NOMO-1 (cell line): Measurements from ENCODE around the gene ZFYVE28.

Source experiments
- DNase-seq, 2 experiments: peaks; one replicate each; lab custom pipeline; 2025; ENCODE audit not compliant: unreplicated experiment in 2 of 2; lab: John Stamatoyannopoulos, UW

Gene ZFYVE28

DNA sequence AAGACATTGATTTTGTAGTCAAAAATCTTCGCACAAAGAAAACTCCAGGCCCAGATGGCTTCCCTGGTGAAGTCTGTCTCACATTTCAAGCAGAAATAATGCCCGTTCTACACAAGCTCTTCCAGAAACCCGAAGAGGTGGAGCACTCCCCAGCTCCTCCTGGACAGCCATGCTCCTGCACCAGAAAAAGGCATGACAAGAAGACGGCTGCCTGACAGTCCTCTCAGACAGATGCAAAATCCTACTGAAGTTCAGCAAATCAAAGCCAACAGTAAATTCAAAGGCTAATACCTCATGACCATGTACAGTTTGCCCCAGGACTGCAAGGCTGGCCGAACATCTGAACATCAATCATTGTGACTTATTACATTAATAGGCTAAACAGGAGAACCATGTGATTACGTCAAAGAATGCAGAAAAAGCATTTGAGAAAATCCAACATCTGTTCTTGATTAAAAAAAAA is 125.8 kb downstream of the ZFYVE28 start:
- DNase-seq: no peak

DNA sequence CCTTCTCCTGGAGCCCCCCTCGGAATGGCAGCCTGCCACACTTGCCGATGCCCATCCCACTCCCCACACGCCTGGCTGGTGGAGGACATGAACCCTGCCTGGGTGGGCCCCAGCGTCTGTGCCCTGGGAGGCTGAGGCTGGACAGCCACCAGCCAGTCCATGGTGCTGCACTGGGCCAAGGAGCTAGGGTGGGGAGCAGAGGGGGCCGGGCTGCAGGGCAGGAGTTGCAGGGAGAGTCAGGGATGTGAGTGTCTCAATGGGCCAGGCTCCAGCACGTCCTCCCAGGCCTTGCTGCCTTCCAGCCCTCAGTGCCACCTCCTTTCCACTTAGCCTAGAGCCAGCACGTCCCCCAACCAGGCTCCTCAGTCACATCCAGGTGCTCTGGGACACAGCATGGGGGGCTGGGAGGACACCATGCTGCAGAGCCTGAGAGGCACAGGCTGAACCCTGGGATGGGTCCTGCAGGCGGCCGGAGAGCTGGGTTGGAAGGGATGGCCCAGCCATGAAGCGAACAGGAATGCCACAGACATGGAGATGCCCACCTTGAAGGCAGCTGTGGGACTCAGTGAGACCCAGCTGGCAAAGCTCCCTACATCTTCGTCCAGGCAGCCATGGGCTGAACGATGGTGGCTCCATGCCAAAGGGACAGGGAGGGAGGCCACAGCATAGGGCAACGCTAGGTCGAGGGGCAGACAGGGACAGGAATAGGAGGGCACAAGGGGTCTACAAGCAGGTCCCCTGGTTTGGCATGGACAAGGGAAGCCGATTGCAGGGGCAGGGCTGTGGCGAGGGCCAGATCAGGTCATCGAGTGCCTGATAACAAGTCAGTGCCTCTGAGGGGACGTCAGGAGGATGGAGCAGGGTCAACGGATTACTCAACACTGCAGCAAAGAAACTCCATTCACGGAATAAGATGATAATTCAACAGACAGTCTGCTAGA is 126.5 kb downstream of the ZFYVE28 start:
- no peak for DNase-seq

DNA sequence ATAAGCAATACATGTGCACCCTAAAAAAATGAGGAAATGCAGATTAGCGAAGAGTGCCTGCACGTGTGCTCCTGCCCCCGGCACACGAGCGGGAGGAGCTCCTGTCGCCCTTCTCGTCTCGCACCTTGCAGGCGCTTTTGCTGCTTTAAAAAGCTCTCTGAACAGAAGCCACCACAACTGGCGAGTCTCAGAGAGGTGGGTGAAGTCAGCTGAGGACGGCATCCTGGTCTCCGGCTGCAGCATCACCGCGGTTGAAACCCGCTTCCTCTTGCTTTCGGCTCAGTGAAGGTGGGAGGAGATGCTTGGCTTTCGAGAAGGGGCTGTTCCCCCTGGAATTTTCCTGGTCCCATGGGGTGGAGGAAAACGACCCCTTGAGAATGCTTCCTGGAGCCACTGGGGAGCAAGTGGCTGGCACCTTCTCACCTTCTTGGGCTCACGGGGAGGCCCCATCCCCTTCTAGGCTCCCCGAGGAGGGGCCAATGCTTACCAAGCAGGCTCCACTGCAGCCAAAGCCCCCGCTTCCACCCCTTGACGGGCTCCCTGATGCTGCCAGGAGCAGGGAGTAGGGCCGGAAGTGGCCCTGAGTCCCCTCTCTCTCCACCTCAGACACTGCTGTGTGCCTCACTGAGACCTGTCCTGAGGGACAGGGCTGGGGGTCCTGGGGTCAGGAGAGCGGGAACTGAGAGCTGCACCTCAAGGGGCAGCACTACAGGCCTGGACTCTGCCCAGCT is 127.3 kb downstream of the ZFYVE28 start:
- no peak for DNase-seq

GRCh38 chr4:2290488-2290887 is 128.0 kb downstream of the ZFYVE28 start:
- DNase-seq: no peak

DNA sequence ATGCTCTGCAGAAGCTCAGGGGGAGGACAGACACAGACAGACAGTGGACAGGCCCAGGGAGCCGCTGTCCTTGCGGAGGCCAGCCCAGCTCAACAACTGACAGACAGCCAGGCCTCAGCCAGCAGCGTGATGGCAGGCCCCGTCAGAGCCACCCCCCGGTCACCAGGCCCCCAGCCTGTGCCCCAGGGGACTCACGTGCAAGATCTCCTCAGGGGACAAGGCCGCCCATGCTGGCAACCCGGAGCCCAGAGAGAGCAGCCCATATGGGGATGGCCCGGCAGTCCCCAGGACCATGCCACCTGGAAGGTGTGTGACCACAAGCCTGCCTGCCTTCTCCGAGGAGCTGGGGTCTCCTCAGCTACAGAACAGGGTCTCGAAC is 128.5 kb downstream of the ZFYVE28 start:
- DNase-seq: no peak

- no peak for DNase-seq
Observed at GRCh38 chr4:2289311-2289954, 129.0 kb downstream of the ZFYVE28 start.

DNA sequence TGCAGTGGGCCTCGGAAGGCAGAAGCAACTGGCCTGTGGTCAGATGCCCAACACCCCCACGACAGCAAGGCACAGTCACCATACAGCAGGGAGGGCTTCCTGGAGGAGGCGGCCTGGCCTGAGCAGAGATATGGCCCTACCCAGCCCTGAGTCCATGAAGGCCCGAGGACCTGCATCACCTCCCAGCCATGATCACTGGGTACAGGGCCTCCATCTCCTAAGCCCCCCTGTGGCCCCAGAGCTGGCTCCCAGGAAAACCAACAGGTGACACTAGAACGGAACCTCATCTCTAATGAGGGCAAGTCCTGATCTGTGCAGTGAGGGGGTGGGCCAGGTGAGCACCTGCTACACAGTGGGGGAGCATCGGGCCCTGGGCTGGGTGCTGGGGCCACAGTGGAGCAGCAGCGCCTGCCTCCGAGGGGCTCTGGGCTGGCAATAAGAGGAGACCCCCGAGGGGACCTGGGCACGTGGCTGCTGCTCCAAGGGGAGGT is 130.3 kb downstream of the ZFYVE28 start:
- no peak for DNase-seq

DNA sequence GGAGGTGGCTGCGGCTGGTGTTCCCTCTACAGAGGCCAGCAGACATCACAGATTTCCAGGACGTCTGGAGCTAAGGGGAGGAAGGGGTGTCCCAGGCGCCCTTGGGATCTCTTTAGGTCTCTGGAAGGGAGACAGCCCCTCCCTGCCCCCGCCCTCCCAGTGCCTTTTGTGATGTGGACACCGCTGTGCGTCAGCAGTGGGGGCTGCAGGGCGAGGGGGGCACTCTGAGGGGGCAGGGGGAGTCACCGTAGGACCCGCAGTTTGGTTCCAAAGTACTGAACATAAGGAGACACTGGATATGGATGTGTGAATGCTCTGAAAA is 130.9 kb downstream of the ZFYVE28 start:
- no peak for DNase-seq

DNA sequence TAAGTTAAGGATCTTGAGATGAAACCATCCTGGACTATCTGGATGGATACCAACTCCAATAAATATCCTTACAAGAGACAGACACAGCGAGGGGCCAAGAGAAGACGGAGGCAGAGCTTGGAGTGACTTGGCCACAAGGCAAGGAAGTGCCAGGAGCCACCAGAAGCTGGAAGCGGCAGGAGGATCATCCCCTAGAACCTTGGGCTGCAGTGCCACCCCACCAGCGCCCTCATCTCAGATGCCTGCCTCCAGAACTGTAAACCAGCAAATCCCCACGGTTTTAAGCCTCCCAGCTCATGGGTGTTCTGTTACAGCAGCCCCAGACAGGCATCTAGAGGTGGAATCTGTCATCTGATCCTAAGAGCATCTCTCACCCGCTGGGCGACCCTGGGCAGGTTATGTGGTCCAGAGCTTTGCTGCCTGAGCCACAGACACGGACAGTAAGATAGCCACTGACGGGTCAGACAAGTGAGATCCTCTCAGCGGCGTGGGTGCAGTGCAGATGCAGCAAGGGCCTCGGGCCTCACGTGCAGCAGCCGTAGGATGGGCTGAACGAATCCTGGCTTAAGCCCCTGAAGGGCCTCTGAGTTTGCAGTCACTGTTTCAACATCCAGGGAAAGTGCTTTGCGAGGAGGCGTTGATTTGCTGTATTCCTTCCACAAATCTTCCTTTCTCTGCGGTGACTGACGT is 131.4 kb downstream of the ZFYVE28 start:
- no peak for DNase-seq

- DNase-seq: no peak
Observed at GRCh38 chr4:2285613-2286381, 132.6 kb downstream of the ZFYVE28 start.

DNA sequence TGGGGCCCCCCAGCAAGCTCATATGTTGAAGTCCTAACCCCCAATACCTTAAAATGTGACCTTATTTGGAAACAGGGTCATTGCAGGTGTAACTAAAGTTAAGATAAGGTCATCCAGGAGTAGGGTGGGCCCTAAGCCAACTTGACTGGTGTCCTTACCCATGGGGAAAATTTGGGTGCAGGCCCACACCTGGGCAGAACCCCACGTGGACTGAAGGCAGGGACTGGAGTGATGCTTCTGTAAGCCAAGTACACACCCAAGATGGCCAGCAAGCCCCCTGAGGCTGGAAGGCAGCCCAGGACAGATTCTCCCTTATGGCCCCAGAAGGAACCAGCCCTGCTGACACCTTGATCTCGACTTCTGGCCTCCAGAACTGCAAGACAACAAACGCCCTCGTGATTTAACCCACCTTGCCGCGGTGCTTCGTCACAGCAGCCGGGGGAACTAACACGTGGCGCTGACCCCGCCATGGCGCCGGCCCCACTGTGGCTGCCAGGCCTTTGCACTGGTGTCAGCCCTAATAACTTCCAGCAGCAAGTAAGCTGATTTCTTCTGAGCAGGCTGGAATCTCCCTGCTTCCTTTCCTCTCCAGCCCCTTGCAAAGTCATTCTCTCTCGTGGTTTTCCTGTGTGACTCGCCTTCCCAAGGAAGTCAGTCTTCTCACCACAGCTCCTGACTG is 133.4 kb downstream of the ZFYVE28 start:
- DNase-seq: no peak

- no peak for DNase-seq
Observed at GRCh38 chr4:2284161-2284933, 134.1 kb downstream of the ZFYVE28 start.

GRCh38 chr4:2283199-2283711 is 135.2 kb downstream of the ZFYVE28 start:
- DNase-seq: no peak

GRCh38 chr4:2281575-2282343 is 136.7 kb downstream of the ZFYVE28 start:
- DNase-seq: no peak

GRCh38 chr4:2280531-2281300 is 137.7 kb downstream of the ZFYVE28 start:
- DNase-seq: no peak

DNA sequence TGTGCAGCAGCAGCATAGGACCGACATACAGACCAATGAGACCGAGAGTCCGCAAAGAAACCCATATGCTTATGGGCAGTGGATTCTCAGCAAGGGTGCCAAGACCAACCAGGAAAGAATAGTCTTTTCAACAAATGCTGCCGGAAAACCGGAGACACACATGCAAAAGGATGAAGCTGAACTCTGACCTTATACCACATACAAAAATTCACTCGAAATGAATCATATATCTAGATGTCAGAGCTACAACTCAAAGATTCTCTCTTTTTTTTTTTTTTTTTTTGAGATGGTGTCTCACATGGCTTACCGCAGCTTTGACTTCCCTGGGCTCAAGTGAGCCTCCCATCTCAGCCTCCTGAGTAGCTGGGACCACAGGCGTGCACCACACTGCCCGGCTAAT is 140.5 kb downstream of the ZFYVE28 start:
- DNase-seq: no peak
